Measurements from ENCODE around the gene RALGPS1.

RALGPS1 gene, protein sequence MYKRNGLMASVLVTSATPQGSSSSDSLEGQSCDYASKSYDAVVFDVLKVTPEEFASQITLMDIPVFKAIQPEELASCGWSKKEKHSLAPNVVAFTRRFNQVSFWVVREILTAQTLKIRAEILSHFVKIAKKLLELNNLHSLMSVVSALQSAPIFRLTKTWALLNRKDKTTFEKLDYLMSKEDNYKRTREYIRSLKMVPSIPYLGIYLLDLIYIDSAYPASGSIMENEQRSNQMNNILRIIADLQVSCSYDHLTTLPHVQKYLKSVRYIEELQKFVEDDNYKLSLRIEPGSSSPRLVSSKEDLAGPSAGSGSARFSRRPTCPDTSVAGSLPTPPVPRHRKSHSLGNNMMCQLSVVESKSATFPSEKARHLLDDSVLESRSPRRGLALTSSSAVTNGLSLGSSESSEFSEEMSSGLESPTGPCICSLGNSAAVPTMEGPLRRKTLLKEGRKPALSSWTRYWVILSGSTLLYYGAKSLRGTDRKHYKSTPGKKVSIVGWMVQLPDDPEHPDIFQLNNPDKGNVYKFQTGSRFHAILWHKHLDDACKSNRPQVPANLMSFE

DNA sequence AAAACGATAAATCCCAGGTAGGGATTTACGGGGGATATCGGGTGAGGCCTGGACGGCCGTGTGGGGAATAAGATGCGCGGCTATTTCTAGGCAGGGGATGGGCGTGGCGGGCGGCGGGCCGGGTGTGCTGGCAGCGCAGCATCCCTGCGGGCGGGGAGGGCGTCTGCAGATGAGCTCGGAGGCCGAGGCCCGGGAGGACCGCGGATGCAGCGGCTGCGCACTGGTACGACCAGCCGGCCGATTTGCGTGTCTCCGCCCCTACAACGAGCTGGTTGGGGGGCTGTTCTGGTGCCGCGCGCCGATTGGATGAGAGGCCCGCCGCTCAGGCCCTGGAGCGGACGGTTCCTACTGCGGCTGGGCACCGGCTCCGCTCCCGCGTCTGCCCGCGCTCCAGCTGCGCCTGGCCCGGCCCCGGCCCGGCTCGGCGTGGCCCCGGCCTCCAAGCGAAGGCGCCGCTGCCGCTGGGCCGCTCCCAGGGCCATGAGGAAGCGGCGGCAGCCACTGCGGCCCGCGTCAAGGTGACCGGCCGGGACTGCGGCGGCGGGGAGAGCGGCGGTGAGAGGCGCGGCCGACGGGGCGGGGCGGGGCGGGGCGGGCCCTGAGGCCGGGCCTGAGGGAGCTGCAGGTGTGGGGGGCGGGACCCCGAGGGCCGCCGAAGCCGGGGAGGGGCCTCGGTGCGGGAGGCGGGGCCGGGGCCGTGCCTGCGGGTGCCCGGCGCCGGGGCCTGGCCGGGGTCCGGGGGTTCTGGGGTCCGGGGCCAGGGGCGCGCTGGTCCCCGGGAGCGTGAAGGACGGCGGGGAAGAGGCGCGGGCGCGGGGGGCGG lies at the start of gene RALGPS1:
Gene RALGPS1, plus strand, starts transcription at position 325 of the 823 bp plus-strand sequence. CDS start 47,508 bp downstream, outside the sequence.
- no peak within 1 kb of the TSS for H3K9ac ChIP-seq
- no peaks in the 10 kb centered on the region for H3K27me3 ChIP-seq (ENCODE audit: control insufficient read depth, insufficient read depth, low read length)
- H2AFZ ChIP-seq, result peak within 1 kb of the TSS; percentile 69
- H3K36me3 ChIP-seq (ENCODE audit: control insufficient read depth, insufficient read depth, low read length), result no peaks in the 10 kb centered on the region
- H3K4me2 ChIP-seq (ENCODE audit: low read length), result peak within 1 kb of the TSS; percentile 63
- H3K4me3 ChIP-seq (ENCODE audit: low read depth, low read length), result peak within 1 kb of the TSS; percentile 45
- no peaks in the 10 kb centered on the region for H3K9me3 ChIP-seq (ENCODE audit: control insufficient read depth, low read length)
- TF ChIP-seq, protein P1, sequence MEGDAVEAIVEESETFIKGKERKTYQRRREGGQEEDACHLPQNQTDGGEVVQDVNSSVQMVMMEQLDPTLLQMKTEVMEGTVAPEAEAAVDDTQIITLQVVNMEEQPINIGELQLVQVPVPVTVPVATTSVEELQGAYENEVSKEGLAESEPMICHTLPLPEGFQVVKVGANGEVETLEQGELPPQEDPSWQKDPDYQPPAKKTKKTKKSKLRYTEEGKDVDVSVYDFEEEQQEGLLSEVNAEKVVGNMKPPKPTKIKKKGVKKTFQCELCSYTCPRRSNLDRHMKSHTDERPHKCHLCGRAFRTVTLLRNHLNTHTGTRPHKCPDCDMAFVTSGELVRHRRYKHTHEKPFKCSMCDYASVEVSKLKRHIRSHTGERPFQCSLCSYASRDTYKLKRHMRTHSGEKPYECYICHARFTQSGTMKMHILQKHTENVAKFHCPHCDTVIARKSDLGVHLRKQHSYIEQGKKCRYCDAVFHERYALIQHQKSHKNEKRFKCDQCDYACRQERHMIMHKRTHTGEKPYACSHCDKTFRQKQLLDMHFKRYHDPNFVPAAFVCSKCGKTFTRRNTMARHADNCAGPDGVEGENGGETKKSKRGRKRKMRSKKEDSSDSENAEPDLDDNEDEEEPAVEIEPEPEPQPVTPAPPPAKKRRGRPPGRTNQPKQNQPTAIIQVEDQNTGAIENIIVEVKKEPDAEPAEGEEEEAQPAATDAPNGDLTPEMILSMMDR (IDR thresholded peaks at IDR 0.05), result no peak
- peak within 1 kb of the TSS; percentile 32 for H3K27ac ChIP-seq
- H3K4me1 ChIP-seq, result no peaks in the 10 kb centered on the region
- H3K79me2 ChIP-seq, result peaks cover 2% of the 10 kb centered on the region

DNA sequence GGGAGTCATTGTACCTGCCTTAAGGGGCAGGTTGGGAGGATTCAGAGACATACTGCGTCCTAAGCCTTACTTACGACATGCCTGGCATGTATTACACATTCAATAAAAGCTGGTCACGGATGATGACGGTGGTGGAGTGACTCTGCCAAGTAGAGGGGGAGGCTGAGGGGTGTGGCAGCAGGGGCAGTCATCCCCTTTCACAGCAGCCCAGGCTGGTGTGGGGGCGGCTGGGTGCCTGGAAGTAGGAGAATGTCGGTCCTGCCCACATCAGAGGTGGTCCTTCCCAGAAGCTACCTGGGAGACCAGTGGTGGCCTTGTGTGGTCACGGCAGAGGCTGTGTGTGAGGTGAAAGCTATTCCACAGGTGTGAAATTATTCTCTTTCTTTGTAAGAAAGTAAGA lies 45.2 kb upstream of the RALGPS1 start:
- H3K9me3 ChIP-seq (ENCODE audit: control insufficient read depth, low read length), result no peaks in the 10 kb centered on the region
- no peaks in the 10 kb centered on the region for H3K36me3 ChIP-seq (ENCODE audit: control insufficient read depth, insufficient read depth, low read length)
- no peaks in the 10 kb centered on the region for H3K4me1 ChIP-seq
- no peak overlapping the region for H2AFZ ChIP-seq
- no peak overlapping the region for H3K4me2 ChIP-seq (ENCODE audit: low read length)
- peaks cover 16% of the 10 kb centered on the region for H3K79me2 ChIP-seq
- TF ChIP-seq, protein P1 (IDR thresholded peaks at IDR 0.05), result no peak
- H3K27me3 ChIP-seq (ENCODE audit: control insufficient read depth, insufficient read depth, low read length), result no peaks in the 10 kb centered on the region
- no peak overlapping the region for H3K27ac ChIP-seq
- no peak overlapping the region for H3K4me3 ChIP-seq (ENCODE audit: low read depth, low read length)
- H3K9ac ChIP-seq, result no peak overlapping the region

DNA sequence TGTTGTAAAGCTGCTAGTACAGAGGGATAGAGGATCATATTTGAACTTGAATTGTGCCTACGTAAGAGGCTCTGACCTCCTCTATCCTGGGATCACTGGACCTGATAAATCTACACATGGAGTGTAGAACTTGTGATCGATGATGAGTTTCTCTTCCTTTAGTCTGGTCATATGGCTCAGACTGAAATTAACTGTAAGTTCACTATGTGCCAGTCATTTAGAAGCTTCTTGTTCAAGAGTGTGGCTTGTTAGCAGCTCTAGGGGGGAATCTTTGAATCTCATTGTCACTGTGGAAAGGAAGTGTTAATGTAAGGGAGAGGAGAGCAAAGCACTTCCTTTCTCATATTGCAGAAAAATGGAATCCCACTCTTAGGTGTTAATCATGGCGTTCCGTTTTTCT lies 42.1 kb upstream of the RALGPS1 start:
- Histone ChIP-seq H3K9me3 (ENCODE audit: control insufficient read depth, low read length) (no peaks in the 10 kb centered on the region), H3K79me2 (peaks cover 14% of the 10 kb centered on the region), H3K36me3 (ENCODE audit: control insufficient read depth, insufficient read depth, low read length) (no peaks in the 10 kb centered on the region), H3K4me3 (ENCODE audit: low read depth, low read length) (no peak overlapping the region), H3K27me3 (ENCODE audit: control insufficient read depth, insufficient read depth, low read length) (no peaks in the 10 kb centered on the region), H3K9ac (no peak overlapping the region), H3K4me1 (no peaks in the 10 kb centered on the region), H3K27ac (no peak overlapping the region), H2AFZ (no peak overlapping the region), H3K4me2 (ENCODE audit: low read length) (no peak overlapping the region)
- TF ChIP-seq, protein P1 (IDR thresholded peaks at IDR 0.05), result no peak

DNA sequence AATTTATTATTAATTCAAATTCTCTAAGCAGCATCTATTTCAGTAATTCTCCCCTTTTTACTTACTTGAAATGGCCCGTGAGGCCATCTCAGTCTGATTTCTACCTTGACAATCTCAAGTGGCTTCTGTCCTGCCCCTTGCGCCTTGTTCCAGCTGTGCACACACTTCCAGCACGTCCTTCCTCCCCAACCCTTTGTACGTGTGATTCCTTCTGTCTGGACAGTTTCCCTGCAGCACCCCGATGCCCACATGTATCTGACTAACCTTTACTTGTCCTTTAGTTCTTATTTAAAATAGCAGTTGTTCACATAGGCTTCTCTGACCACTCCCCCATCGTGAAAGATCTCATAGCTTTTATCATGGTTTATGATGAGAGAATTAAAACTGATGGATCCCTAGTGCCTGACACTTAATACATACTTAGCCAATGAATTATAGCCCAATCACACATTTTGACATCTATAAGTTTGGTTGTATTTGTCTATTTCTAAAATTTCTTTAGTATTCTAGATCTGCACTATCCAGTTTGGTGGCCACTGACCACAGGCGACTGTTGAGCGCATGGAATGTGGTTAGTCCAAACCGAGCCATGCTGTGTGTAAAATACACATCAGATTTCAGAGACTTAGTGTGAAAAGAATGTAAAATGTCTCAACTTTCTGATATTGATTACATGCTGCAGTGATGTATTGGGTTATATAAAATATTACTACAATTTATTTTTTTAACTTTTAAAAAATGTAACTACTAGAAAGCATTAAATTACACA lies 39.9 kb upstream of the RALGPS1 start:
- no peak overlapping the region for H3K4me2 ChIP-seq (ENCODE audit: low read length)
- H3K36me3 ChIP-seq (ENCODE audit: control insufficient read depth, insufficient read depth, low read length), result no peaks in the 10 kb centered on the region
- H3K27me3 ChIP-seq (ENCODE audit: control insufficient read depth, insufficient read depth, low read length), result no peaks in the 10 kb centered on the region
- H3K79me2 ChIP-seq, result no peaks in the 10 kb centered on the region
- H3K9ac ChIP-seq, result no peak overlapping the region
- H2AFZ ChIP-seq, result no peak overlapping the region
- no peak overlapping the region for H3K27ac ChIP-seq
- H3K4me1 ChIP-seq, result no peaks in the 10 kb centered on the region
- H3K9me3 ChIP-seq (ENCODE audit: control insufficient read depth, low read length), result no peaks in the 10 kb centered on the region
- TF ChIP-seq, protein P1 (IDR thresholded peaks at IDR 0.05), result no peak
- H3K4me3 ChIP-seq (ENCODE audit: low read depth, low read length), result no peak overlapping the region

All from parathyroid adenoma (tissue), 2 donors.